HepG2 (cell line): ENCODE measurements around the gene TRNT1. TPM values are rescaled to one million over a fixed set of nuclear protein-coding genes. Genes with fewer than 3 reads are reported as not detected.

ENCODE experiments used
- ATAC-seq: fragments of 200-7000 bp; cut with Tn5 transposase; 3 replicates; pipeline ENCODE4 v1.9.1; 2020; ENCODE audit warnings: mild to moderate bottlenecking, moderate library complexity
- BruUV-seq: library from RNA; stranded (reverse); fragments of 400-500 nt; replicated peaks from 2 replicates; lab custom pipeline; 2021; lab: Mats Ljungman, UMichigan
- CTCF ChIA-PET: fragments of 300-600 bp; formaldehyde crosslinking; extraction: SDS; loops from one replicate; lab custom pipeline; 2021; ENCODE audit warnings: low total read pairs, inconsistent platforms, low intra/inter-chr PET ratio; lab: Yijun Ruan, JAX
- POLR2A ChIA-PET: fragments of 350-600 bp; sonication (Branson Sonifier 250); formaldehyde crosslinking; loops from one replicate; lab custom pipeline; 2020; ENCODE audit warnings: antibody characterized with exemption, inconsistent platforms; lab: Yijun Ruan, JAX
- DNase-seq: peaks from one replicate; pipeline ENCODE4 v3.0.0-alpha.2; 2015; ENCODE audit warnings: low spot score
- FAIRE-seq: peaks from 3 replicates; lab custom pipeline; 2011; peaks lifted over from hg19 to GRCh38; lab: Jason Lieb, UNC
- H2AFZ ChIP-seq: one replicate; pipeline ENCODE4 v1.6.1; 2011; ENCODE audit warnings: low read length, inconsistent platforms
- H3K27ac ChIP-seq: fragments of 300-600 bp; 3 replicates; pipeline ENCODE4 v1.8.0; 2011; ENCODE audit warnings: mixed run types, mild to moderate bottlenecking, mixed read lengths, low read length, inconsistent platforms; ENCODE audit not compliant: insufficient read depth; ENCODE audit errors: extremely low read length
- H3K27me3 ChIP-seq, 2 experiments: fragments of 200-600 bp in 1 of 2; 2 replicates in 1 of 2; 3 replicates in 1 of 2; pipeline versions ENCODE4 v1.6.0 to v1.8.0; 2011; ENCODE audit warnings: low read length in 2 of 2, mild to moderate bottlenecking in 2 of 2, moderate library complexity in 2 of 2, inconsistent platforms in 1 of 2; ENCODE audit not compliant: insufficient read depth in 2 of 2, control insufficient read depth in 1 of 2
- H3K36me3 ChIP-seq, 2 experiments: fragments of 200-600 bp in 1 of 2; replicated peaks in 1 of 2; 2 replicates in 1 of 2; 3 replicates in 1 of 2; pipeline versions ENCODE4 v1.5.1 to v1.8.0; 2011; ENCODE audit warnings: low read length in 2 of 2, inconsistent platforms in 1 of 2; ENCODE audit not compliant: insufficient read depth in 2 of 2, control insufficient read depth in 1 of 2
- H3K4me1 ChIP-seq: 2 replicates; pipeline ENCODE4 v1.5.1; 2012; ENCODE audit warnings: low read length, inconsistent platforms; ENCODE audit not compliant: insufficient read depth
- H3K4me2 ChIP-seq: 2 replicates; pipeline ENCODE4 v1.6.0; 2011; ENCODE audit warnings: low read depth, low read length, inconsistent platforms
- H3K4me3 ChIP-seq, 3 experiments: fragments of 200-600 bp in 1 of 3; sonication (generic), shearing (Covaris generic) in 1 of 3; replicated peaks in 1 of 3; 2 replicates each; pipeline ENCODE4 v1.5.1; 2011 to 2016; ENCODE audit warnings: low read length in 3 of 3, inconsistent platforms in 2 of 3, low read depth in 2 of 3, mild to moderate bottlenecking in 2 of 3, control low read depth in 1 of 3, mixed read lengths in 1 of 3; ENCODE audit not compliant: insufficient read depth in 1 of 3
- H3K79me2 ChIP-seq: one replicate; pipeline ENCODE4 v1.6.1; 2011; ENCODE audit warnings: low read length, inconsistent platforms; ENCODE audit not compliant: insufficient read depth
- H3K9ac ChIP-seq: 2 replicates; pipeline ENCODE4 v1.6.0; 2011; ENCODE audit warnings: mild to moderate bottlenecking, low read depth, low read length, inconsistent platforms; ENCODE audit not compliant: insufficient read depth
- H3K9me3 ChIP-seq: 2 replicates; pipeline ENCODE4 v1.5.1; 2012; ENCODE audit warnings: mild to moderate bottlenecking, low read length
- H4K20me1 ChIP-seq: 2 replicates; pipeline ENCODE4 v1.6.0; 2011; ENCODE audit warnings: inconsistent platforms, mild to moderate bottlenecking, low read length, moderate library complexity; ENCODE audit not compliant: insufficient read depth
- DNMT1 ChIP-seq: sonication (generic); formaldehyde crosslinking; IDR thresholded peaks from 2 replicates; pipeline ENCODE4 v1.5.1; 2020; ENCODE audit warnings: mild to moderate bottlenecking, missing genetic modification reagents
- NFRKB ChIP-seq: fragments of 450-650 bp; IDR thresholded peaks from 2 replicates; pipeline ENCODE4 v1.6.1; 2017
- SMC3 ChIP-seq: IDR thresholded peaks from 2 replicates; pipeline ENCODE4 v1.6.1; 2011; ENCODE audit warnings: low read length, improper control_type of control experiment
- SOX5 ChIP-seq: IDR thresholded peaks from 2 replicates; pipeline ENCODE4 v1.6.1; 2016; ENCODE audit warnings: borderline replicate concordance
- ZNF614 ChIP-seq: IDR thresholded peaks from 2 replicates; pipeline ENCODE4 v1.6.1; 2018; ENCODE audit warnings: missing biosample characterization, missing genetic modification reagents, inconsistent platforms, borderline replicate concordance
- ZNF616 ChIP-seq: sonication (generic); formaldehyde crosslinking; IDR thresholded peaks from 2 replicates; pipeline ENCODE4 v1.5.0; 2020; ENCODE audit warnings: low read depth, mild to moderate bottlenecking, missing genetic modification reagents
- ZNF777 ChIP-seq: sonication (generic); formaldehyde crosslinking; IDR thresholded peaks from 2 replicates; pipeline ENCODE4 v1.4.0; 2020; ENCODE audit warnings: missing genetic modification reagents
- WGBS: methylation state at CpG from one replicate; pipeline ENCODE4 v1.1.6; 2017; ENCODE audit warnings: low lambda C conversion rate; 5-methylcytosine and 5-hydroxymethylcytosine counted together
- in situ Hi-C: cut with HindIII; loops from 2 replicates; pipeline ENCODE4 v1.10.0; 2017; ENCODE audit warnings: low pct_unique_long_range_greater_than_20kb; ENCODE audit not compliant: extremely low pct_ligation_motif_present
- intact Hi-C: fragments of 100-400 bp; cut with micrococcal nuclease; formaldehyde crosslinking; loops from one replicate; pipeline ENCODE4 v1.10.0; 2022; ENCODE audit not compliant: unreplicated experiment
- polyA plus RNA-seq, 8 experiments: library from polyadenylated mRNA; depleted of rRNA in 3 of 8; stranded (reverse) in 7 of 8; unstranded in 1 of 8; fragments of >200 nt; fragmentation: Illumina TruSeq in 4 of 8; extraction: Trizol in 4 of 8; gene quantifications; 2 replicates each; pipeline versions ENCODE4 v1.2.1 to v1.2.3, GENCODE V29; 2011 to 2016; ENCODE audit warnings: low read depth in 4 of 8, missing spikeins in 1 of 8, mixed read lengths in 1 of 8; ENCODE audit not compliant: insufficient read depth in 1 of 8
- total RNA-seq, 5 experiments: library from RNA; depleted of rRNA; stranded (reverse); fragments of >200 nt; fragmentation: Illumina TruSeq; extraction: Trizol; gene quantifications; 2 replicates each; pipeline ENCODE4 v1.2.3, GENCODE V29; 2016; ENCODE audit warnings: low read depth in 1 of 5
- TF ChIP-seq, protein P1 (sequence below): sonication (generic); formaldehyde crosslinking; conservative IDR thresholded peaks from 2 replicates; pipeline ENCODE4 v1.8.1; 2023; ENCODE audit warnings: missing genetic modification reagents
- TF ChIP-seq, protein P2 (sequence below): sonication (generic); formaldehyde crosslinking; IDR thresholded peaks from 2 replicates; pipeline ENCODE4 v1.4.0; 2020; ENCODE audit warnings: missing genetic modification reagents
- TF ChIP-seq, protein P3 (sequence below): sonication (generic); formaldehyde crosslinking; IDR thresholded peaks from 2 replicates; pipeline ENCODE4 v1.8.1; 2023; ENCODE audit warnings: mild to moderate bottlenecking, missing genetic modification reagents
- TF ChIP-seq, protein P4 (sequence below): sonication (generic); formaldehyde crosslinking; IDR thresholded peaks from 2 replicates; pipeline ENCODE4 v1.5.0; 2020; ENCODE audit warnings: mild to moderate bottlenecking, missing genetic modification reagents, moderate library complexity

TRNT1 gene
- total and polyA plus RNA-seq, 2 of the 13 experiments (the other 11 are each of a cell fraction or from before 2014, with no cell fraction given), result 9.4 to 27.7 TPM

DNA sequence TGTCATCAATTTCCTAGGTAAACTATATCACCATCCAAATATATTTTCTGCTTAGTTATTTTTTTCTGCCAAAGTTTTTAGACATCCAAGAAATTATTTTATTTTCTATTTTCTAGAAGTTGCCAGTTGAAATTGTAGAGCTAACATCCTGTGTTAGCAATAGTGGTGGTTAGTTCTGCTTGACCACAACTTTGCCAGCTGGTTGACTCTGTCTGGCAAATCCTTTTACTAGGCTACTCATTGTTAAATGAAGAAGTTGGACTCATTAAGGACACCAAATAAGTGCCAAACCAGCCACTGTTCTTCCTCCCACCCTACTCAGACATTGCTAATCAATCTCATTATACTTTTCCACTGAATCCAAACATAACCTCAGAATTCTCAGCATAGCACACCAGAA, 68.1 kb downstream of the TRNT1 start:
- Histone ChIP-seq H3K27ac (no peak overlapping the region), H3K4me1 (no peaks in the 10 kb centered on the region), H3K27me3 (no peaks in the 10 kb centered on the region; a peak in 1 of 5 replicates), H3K36me3 (no peaks in the 10 kb centered on the region), H2AFZ (no peak overlapping the region), H4K20me1 (no peaks in the 10 kb centered on the region), H3K4me3 (no peak overlapping the region), H3K79me2 (no peaks in the 10 kb centered on the region), H3K9ac (no peak overlapping the region), H3K4me2 (no peak overlapping the region), H3K9me3 (no peaks in the 10 kb centered on the region)
- ATAC-seq (no peak), FAIRE-seq (no peak), DNase-seq (no peak)
- BruUV-seq, result no TSS peak
- TF ChIP-seq, protein P1, sequence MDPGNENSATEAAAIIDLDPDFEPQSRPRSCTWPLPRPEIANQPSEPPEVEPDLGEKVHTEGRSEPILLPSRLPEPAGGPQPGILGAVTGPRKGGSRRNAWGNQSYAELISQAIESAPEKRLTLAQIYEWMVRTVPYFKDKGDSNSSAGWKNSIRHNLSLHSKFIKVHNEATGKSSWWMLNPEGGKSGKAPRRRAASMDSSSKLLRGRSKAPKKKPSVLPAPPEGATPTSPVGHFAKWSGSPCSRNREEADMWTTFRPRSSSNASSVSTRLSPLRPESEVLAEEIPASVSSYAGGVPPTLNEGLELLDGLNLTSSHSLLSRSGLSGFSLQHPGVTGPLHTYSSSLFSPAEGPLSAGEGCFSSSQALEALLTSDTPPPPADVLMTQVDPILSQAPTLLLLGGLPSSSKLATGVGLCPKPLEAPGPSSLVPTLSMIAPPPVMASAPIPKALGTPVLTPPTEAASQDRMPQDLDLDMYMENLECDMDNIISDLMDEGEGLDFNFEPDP, result no peak
- TF ChIP-seq ZNF777 (CRISPR knock-in tag) (no peak), ZNF616 (no peak), ZNF614 (CRISPR knock-in tag) (no peak)
- intact Hi-C loops, result no loop called here
- in situ Hi-C loops, result loop anchor here (5.0 kb wide), 1 partner anchor 1097 kb away; no protein-coding TSS in a partner anchor
- ChIA-PET POLR2A (no interaction called here), CTCF (interaction anchor here (2.3 kb wide), 1 partner anchor 1095 kb away, joined by 9 read pairs; no protein-coding TSS in a partner anchor)

DNA sequence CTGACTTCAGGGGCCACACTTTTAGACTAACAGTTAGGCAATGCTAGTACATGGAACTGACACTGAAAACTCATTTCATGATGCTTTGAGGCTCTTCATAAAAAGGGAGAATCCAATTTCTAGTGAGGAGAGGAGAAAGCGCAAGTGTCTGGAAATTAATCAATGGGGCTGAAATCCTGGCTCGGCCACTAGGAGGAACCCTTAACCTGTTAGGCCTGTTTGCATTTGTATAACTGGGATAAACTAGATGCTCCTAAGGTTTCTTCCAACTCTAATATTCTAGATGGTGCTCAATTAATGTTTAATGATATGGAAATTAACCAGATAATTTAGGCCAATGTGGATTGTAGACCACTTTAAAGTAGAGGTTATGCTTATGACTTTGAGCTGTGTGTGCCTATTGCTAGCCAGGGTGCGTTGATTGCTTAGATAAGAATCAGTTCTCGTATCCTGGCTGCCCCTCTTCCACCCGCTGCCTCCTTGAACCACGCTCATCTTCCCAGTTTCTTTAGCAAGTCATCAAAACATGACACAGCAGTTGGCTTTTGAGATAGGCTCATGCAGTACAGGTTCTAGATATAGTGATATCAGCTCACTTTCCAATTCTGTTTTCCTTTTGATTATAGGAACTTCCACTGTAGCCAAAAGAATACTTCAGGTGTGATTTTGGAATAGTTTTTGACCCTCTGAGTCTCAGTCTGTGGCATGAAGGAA, 69.6 kb downstream of the TRNT1 start:
- no TSS peak for BruUV-seq
- Histone ChIP-seq H3K27me3 (no peaks in the 10 kb centered on the region; a peak in 1 of 5 replicates), H3K79me2 (no peaks in the 10 kb centered on the region), H2AFZ (no peak overlapping the region), H3K4me1 (no peaks in the 10 kb centered on the region), H4K20me1 (no peaks in the 10 kb centered on the region), H3K4me2 (no peak overlapping the region), H3K9me3 (no peaks in the 10 kb centered on the region), H3K27ac (no peak overlapping the region), H3K4me3 (no peak overlapping the region), H3K36me3 (no peaks in the 10 kb centered on the region), H3K9ac (no peak overlapping the region)
- DNase-seq (no peak), FAIRE-seq (peak; percentile 75), ATAC-seq (peak; percentile 74)
- 31% methylated on average over 6 of the region's 6 CpGs for WGBS
- in situ Hi-C loops, result loop anchor here (5.0 kb wide), 1 partner anchor 1096 kb away; no protein-coding TSS in a partner anchor
- CTCF ChIA-PET, result interaction anchor here (0.9 to 2.3 kb wide), 2 partner anchors 802 to 1094 kb away, joined by 4 to 9 read pairs; no protein-coding TSS in a partner anchor
- intact Hi-C loops, result loop anchor here (1.0 kb wide), 2 partner anchors 802 to 1094 kb away; no protein-coding TSS in a partner anchor
- POLR2A ChIA-PET, result no interaction called here
- TF ChIP-seq SMC3, result peak; percentile 23; the same call in 1 of the 2 replicates
- no peak for TF ChIP-seq SOX5 (CRISPR knock-in tag)
- no peak for TF ChIP-seq DNMT1 (CRISPR knock-in tag)
- TF ChIP-seq, protein P2, sequence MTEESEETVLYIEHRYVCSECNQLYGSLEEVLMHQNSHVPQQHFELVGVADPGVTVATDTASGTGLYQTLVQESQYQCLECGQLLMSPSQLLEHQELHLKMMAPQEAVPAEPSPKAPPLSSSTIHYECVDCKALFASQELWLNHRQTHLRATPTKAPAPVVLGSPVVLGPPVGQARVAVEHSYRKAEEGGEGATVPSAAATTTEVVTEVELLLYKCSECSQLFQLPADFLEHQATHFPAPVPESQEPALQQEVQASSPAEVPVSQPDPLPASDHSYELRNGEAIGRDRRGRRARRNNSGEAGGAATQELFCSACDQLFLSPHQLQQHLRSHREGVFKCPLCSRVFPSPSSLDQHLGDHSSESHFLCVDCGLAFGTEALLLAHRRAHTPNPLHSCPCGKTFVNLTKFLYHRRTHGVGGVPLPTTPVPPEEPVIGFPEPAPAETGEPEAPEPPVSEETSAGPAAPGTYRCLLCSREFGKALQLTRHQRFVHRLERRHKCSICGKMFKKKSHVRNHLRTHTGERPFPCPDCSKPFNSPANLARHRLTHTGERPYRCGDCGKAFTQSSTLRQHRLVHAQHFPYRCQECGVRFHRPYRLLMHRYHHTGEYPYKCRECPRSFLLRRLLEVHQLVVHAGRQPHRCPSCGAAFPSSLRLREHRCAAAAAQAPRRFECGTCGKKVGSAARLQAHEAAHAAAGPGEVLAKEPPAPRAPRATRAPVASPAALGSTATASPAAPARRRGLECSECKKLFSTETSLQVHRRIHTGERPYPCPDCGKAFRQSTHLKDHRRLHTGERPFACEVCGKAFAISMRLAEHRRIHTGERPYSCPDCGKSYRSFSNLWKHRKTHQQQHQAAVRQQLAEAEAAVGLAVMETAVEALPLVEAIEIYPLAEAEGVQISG (CRISPR knock-in tag), result no peak
- TF ChIP-seq, protein P3, sequence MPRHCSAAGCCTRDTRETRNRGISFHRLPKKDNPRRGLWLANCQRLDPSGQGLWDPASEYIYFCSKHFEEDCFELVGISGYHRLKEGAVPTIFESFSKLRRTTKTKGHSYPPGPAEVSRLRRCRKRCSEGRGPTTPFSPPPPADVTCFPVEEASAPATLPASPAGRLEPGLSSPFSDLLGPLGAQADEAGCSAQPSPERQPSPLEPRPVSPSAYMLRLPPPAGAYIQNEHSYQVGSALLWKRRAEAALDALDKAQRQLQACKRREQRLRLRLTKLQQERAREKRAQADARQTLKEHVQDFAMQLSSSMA (CRISPR knock-in tag), result no peak
- TF ChIP-seq NFRKB, result no peak
- TF ChIP-seq, protein P4, sequence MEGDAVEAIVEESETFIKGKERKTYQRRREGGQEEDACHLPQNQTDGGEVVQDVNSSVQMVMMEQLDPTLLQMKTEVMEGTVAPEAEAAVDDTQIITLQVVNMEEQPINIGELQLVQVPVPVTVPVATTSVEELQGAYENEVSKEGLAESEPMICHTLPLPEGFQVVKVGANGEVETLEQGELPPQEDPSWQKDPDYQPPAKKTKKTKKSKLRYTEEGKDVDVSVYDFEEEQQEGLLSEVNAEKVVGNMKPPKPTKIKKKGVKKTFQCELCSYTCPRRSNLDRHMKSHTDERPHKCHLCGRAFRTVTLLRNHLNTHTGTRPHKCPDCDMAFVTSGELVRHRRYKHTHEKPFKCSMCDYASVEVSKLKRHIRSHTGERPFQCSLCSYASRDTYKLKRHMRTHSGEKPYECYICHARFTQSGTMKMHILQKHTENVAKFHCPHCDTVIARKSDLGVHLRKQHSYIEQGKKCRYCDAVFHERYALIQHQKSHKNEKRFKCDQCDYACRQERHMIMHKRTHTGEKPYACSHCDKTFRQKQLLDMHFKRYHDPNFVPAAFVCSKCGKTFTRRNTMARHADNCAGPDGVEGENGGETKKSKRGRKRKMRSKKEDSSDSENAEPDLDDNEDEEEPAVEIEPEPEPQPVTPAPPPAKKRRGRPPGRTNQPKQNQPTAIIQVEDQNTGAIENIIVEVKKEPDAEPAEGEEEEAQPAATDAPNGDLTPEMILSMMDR (CRISPR knock-in tag), result peak; percentile 50
